ENCODE measurements around the gene LRRC74A. TPM values are rescaled to one million over a fixed set of nuclear protein-coding genes. Genes with fewer than 3 reads are reported as not detected.

LRRC74A gene
- total RNA-seq, 1 donor from 2014 or later = not detected

- H3K4me1 ChIP-seq = peaks cover 42% of the 10 kb centered on the region
- TF ChIP-seq CTCF (IDR thresholded peaks at IDR 0.05) = no peak
- no peaks in the 10 kb centered on the region for H3K36me3 ChIP-seq
- peak; percentile 80 to 83 for ATAC-seq
- H3K27ac ChIP-seq = peak overlapping the region; percentile 59
- peaks cover 5% of the 10 kb centered on the region for H3K27me3 ChIP-seq (ENCODE audit: low read depth)
- DNase-seq = peak; percentile 80
- intact Hi-C loops (cut with DNase I) = no loop called here
- H3K4me3 ChIP-seq = peak overlapping the region; percentile 47
- no peaks in the 10 kb centered on the region for H3K9me3 ChIP-seq
These were observed 37.7 kb downstream of the LRRC74A start for GRCh38 chr14:76863724-76864407.

- no peaks in the 10 kb centered on the region for H3K36me3 ChIP-seq
- peaks cover 42% of the 10 kb centered on the region for H3K4me1 ChIP-seq
- H3K9me3 ChIP-seq = no peaks in the 10 kb centered on the region
- no peak for TF ChIP-seq CTCF (IDR thresholded peaks at IDR 0.05)
- no peak for ATAC-seq
- no peak overlapping the region for H3K27ac ChIP-seq
- no peak overlapping the region for H3K4me3 ChIP-seq
- intact Hi-C loops (cut with DNase I) = no loop called here
- peaks cover 5% of the 10 kb centered on the region for H3K27me3 ChIP-seq (ENCODE audit: low read depth)
- DNase-seq = no peak
These were observed 40.2 kb downstream of the LRRC74A start for GRCh38 chr14:76866456-76866855.

GRCh38 chr14:76867516-76868453 lies 41.6 kb downstream of the LRRC74A start:
- Histone ChIP-seq H3K36me3 (no peaks in the 10 kb centered on the region), H3K27ac (peak overlapping the region; percentile 38), H3K27me3 (ENCODE audit: low read depth) (peaks cover 5% of the 10 kb centered on the region), H3K4me1 (peaks cover 42% of the 10 kb centered on the region), H3K4me3 (no peak overlapping the region), H3K9me3 (no peaks in the 10 kb centered on the region)
- no peak for TF ChIP-seq CTCF (IDR thresholded peaks at IDR 0.05)
- DNase-seq (peak; percentile 82), ATAC-seq (peak; percentile 40 to 43)
- intact Hi-C loops (cut with DNase I) = no loop called here

- Histone ChIP-seq H3K4me3 (no peak overlapping the region), H3K27ac (no peak overlapping the region), H3K36me3 (no peaks in the 10 kb centered on the region), H3K27me3 (ENCODE audit: low read depth) (peaks cover 5% of the 10 kb centered on the region), H3K9me3 (no peaks in the 10 kb centered on the region), H3K4me1 (peaks cover 37% of the 10 kb centered on the region)
- intact Hi-C loops (cut with DNase I) = no loop called here
- DNase-seq (no peak), ATAC-seq (no peak)
- TF ChIP-seq CTCF (IDR thresholded peaks at IDR 0.05) = no peak
These were observed 42.4 kb downstream of the LRRC74A start for GRCh38 chr14:76868454-76869170.

- ATAC-seq = no peak
- DNase-seq = no peak
- H3K27ac ChIP-seq = no peak overlapping the region
- peaks cover 25% of the 10 kb centered on the region for H3K4me1 ChIP-seq
- H3K4me3 ChIP-seq = no peak overlapping the region
- H3K36me3 ChIP-seq = no peaks in the 10 kb centered on the region
- no peaks in the 10 kb centered on the region for H3K9me3 ChIP-seq
- intact Hi-C loops (cut with DNase I) = no loop called here
- no peak for TF ChIP-seq CTCF (IDR thresholded peaks at IDR 0.05)
- peaks cover 5% of the 10 kb centered on the region for H3K27me3 ChIP-seq (ENCODE audit: low read depth)
These were observed 44.0 kb downstream of the LRRC74A start for GRCh38 chr14:76870166-76870565.
